OCI-LY7 (cell line): ENCODE results near the gene POLA1.

ENCODE experiments used
- EZH2phosphoT487 ChIP-seq: fragments of 200-600 bp; sonication (generic); IDR thresholded peaks from 2 replicates; pipeline ENCODE4 v1.6.1; 2018; ENCODE audit warnings: low read depth, borderline replicate concordance, mild to moderate bottlenecking, mixed run types, antibody characterized with exemption, low read length, moderate library complexity, mixed read lengths
- TF ChIP-seq, protein P1 (sequence below): fragments of 200-600 bp; sonication (generic); conservative IDR thresholded peaks from 2 replicates; pipeline ENCODE4 v1.5.1; 2014; ENCODE audit warnings: mild to moderate bottlenecking, antibody characterized with exemption, low read length, moderate library complexity, mixed read lengths

DNA sequence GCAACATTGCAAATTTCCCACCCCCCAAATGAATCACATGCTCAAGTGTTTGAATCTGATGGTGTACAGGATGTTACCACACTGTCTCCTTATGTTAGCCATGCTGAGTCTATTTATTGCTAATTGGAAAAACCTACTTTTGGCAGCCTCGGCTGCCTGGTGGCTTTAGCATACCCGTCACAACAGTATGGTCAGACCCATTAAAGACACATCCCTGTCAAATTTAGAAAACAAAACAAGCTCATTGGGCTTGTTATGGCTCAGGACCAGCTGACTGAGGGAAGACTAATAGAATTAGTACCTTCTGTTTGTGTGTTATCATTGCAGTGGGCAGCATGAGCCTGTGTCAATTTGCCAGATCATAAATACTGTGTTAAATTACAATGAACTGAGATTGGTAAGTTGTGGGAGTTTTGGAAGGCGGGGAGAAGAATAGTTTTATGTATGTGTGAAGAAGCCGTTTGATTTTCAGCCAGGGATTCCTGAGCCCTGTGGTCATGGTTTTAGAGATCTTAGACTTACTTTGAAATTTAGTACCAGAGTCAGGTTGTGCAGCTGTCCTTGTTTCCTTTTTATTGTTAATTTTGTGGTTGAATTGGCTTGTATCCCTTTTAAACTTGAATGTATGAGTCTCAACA lies 66.8 kb downstream of the POLA1 start:
- TF ChIP-seq, protein P1, sequence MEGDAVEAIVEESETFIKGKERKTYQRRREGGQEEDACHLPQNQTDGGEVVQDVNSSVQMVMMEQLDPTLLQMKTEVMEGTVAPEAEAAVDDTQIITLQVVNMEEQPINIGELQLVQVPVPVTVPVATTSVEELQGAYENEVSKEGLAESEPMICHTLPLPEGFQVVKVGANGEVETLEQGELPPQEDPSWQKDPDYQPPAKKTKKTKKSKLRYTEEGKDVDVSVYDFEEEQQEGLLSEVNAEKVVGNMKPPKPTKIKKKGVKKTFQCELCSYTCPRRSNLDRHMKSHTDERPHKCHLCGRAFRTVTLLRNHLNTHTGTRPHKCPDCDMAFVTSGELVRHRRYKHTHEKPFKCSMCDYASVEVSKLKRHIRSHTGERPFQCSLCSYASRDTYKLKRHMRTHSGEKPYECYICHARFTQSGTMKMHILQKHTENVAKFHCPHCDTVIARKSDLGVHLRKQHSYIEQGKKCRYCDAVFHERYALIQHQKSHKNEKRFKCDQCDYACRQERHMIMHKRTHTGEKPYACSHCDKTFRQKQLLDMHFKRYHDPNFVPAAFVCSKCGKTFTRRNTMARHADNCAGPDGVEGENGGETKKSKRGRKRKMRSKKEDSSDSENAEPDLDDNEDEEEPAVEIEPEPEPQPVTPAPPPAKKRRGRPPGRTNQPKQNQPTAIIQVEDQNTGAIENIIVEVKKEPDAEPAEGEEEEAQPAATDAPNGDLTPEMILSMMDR: no peak
- TF ChIP-seq EZH2phosphoT487: no peak
